GM23338 (cell line): Measurements from ENCODE around the gene KCTD10. TPM values are rescaled to one million over a fixed set of nuclear protein-coding genes. Genes with fewer than 3 reads are reported as not detected.

Source experiments
- ATAC-seq: fragments of 200-7000 bp; cut with Tn5 transposase; 3 replicates; pipeline ENCODE4 v1.9.1; 2020
- DNase-seq: peaks from one replicate; pipeline ENCODE4 v3.0.0-alpha.2; 2015; ENCODE audit warnings: low spot score
- H2AFZ ChIP-seq: fragments of 200-600 bp; sonication (generic); 2 replicates; pipeline ENCODE4 v1.8.0; 2016; ENCODE audit warnings: antibody characterized with exemption, mild to moderate bottlenecking, moderate library complexity
- H3F3A ChIP-seq: fragments of 200-600 bp; sonication (generic); replicated peaks from 2 replicates; pipeline ENCODE4 v1.8.0; 2017; ENCODE audit warnings: antibody characterized with exemption, mixed run types, low read depth
- H3K27ac ChIP-seq: fragments of 200-600 bp; sonication (generic); 2 replicates; pipeline ENCODE4 v1.6.1; 2016; ENCODE audit warnings: low read depth
- H3K27me3 ChIP-seq: fragments of 200-600 bp; sonication (generic); 2 replicates; pipeline ENCODE4 v1.8.0; 2016; ENCODE audit warnings: mild to moderate bottlenecking, mixed run types, moderate library complexity; ENCODE audit not compliant: insufficient read depth
- H3K36me3 ChIP-seq: fragments of 200-600 bp; sonication (generic); 2 replicates; pipeline ENCODE4 v1.8.0; 2016; ENCODE audit warnings: mild to moderate bottlenecking; ENCODE audit not compliant: insufficient read depth
- H3K4me1 ChIP-seq: fragments of 200-600 bp; sonication (generic); 2 replicates; pipeline ENCODE4 v1.8.0; 2016; ENCODE audit warnings: mild to moderate bottlenecking, moderate library complexity; ENCODE audit not compliant: insufficient read depth
- H3K4me2 ChIP-seq: fragments of 200-600 bp; sonication (generic); 2 replicates; pipeline ENCODE4 v1.7.1; 2017; ENCODE audit warnings: mixed run types
- H3K4me3 ChIP-seq: fragments of 200-600 bp; sonication (generic); 2 replicates; pipeline ENCODE4 v1.6.1; 2016; ENCODE audit warnings: mixed run types
- H3K79me2 ChIP-seq: fragments of 200-600 bp; sonication (generic); replicated peaks from 2 replicates; pipeline ENCODE4 v1.8.0; 2017; ENCODE audit warnings: mild to moderate bottlenecking; ENCODE audit not compliant: insufficient read depth
- H3K9me2 ChIP-seq: fragments of 200-600 bp; sonication (generic); 2 replicates; pipeline ENCODE4 v1.8.0; 2017; ENCODE audit not compliant: insufficient read depth
- H4K20me1 ChIP-seq: fragments of 200-600 bp; sonication (generic); replicated peaks from 2 replicates; pipeline ENCODE4 v1.8.0; 2017; ENCODE audit warnings: mild to moderate bottlenecking; ENCODE audit not compliant: insufficient read depth
- H3K27ac Mint-ChIP-seq: 2 replicates; pipeline ENCODE4 v1.8.0; 2020; ENCODE audit warnings: inconsistent platforms, mild to moderate bottlenecking, moderate library complexity, mixed read lengths
- H3K27me3 Mint-ChIP-seq: 3 replicates; pipeline ENCODE4 v1.8.0; 2022; ENCODE audit warnings: low read depth, mild to moderate bottlenecking, moderate library complexity, mixed read lengths, inconsistent platforms; ENCODE audit not compliant: insufficient read depth, poor library complexity
- H3K36me3 Mint-ChIP-seq: 3 replicates; pipeline ENCODE4 v1.8.0; 2021; ENCODE audit warnings: low read depth, mild to moderate bottlenecking, inconsistent platforms, moderate library complexity, mixed read lengths
- H3K4me1 Mint-ChIP-seq: 3 replicates; pipeline ENCODE4 v1.8.0; 2020; ENCODE audit warnings: mild to moderate bottlenecking, inconsistent platforms, mixed read lengths
- H3K4me3 Mint-ChIP-seq: 3 replicates; pipeline ENCODE4 v1.8.0; 2021; ENCODE audit warnings: moderate library complexity, mild to moderate bottlenecking, inconsistent platforms, mixed read lengths
- H3K9me3 Mint-ChIP-seq: 3 replicates; pipeline ENCODE4 v1.8.0; 2020; ENCODE audit warnings: moderate library complexity, mild to moderate bottlenecking, inconsistent platforms, mixed read lengths
- CREB1 ChIP-seq: fragments of 250-450 bp; sonication (Bioruptor Pico); IDR thresholded peaks from 2 replicates; pipeline ENCODE4 v1.5.0; 2020; ENCODE audit warnings: low read depth, mild to moderate bottlenecking, moderate library complexity
- EZH2 ChIP-seq: fragments of 200-600 bp; sonication (generic); IDR thresholded peaks from one replicate; pipeline ENCODE4 v1.8.0; 2017; ENCODE audit warnings: antibody characterized with exemption, mild to moderate bottlenecking, low read depth; ENCODE audit not compliant: unreplicated experiment
- EZH2phosphoT487 ChIP-seq: fragments of 200-600 bp; sonication (generic); IDR thresholded peaks from one replicate; pipeline ENCODE4 v1.8.1; 2018; ENCODE audit warnings: antibody characterized with exemption; ENCODE audit not compliant: unreplicated experiment
- JUNB ChIP-seq: IDR thresholded peaks from one replicate; pipeline ENCODE4 v1.6.1; 2016; ENCODE audit warnings: antibody characterized with exemption; ENCODE audit not compliant: unreplicated experiment
- NANOG ChIP-seq: IDR thresholded peaks from 2 replicates; pipeline ENCODE4 v1.6.1; 2016; ENCODE audit warnings: antibody characterized with exemption, borderline replicate concordance
- POLR2AphosphoS5 ChIP-seq: IDR thresholded peaks from 2 replicates; pipeline ENCODE4 v1.6.1; 2016; ENCODE audit warnings: antibody characterized with exemption, low read depth
- STAT1 ChIP-seq: IDR thresholded peaks from one replicate; pipeline ENCODE4 v1.6.1; 2016; ENCODE audit warnings: antibody characterized with exemption; ENCODE audit not compliant: unreplicated experiment
- ZNF114 ChIP-seq: fragments of 250-450 bp; sonication (Bioruptor Pico); IDR thresholded peaks from 2 replicates; pipeline ENCODE4 v1.5.0; 2020; ENCODE audit warnings: mild to moderate bottlenecking, moderate library complexity
- ZNF331 ChIP-seq: fragments of 250-450 bp; sonication (Bioruptor Pico); IDR thresholded peaks from 2 replicates; pipeline ENCODE4 v1.5.0; 2020; ENCODE audit warnings: low read depth, mild to moderate bottlenecking, moderate library complexity
- polyA plus RNA-seq: library from polyadenylated mRNA; unstranded; fragments of >200 nt; fragmentation: Nextera tagmentation; extraction: Ambion mirVana; gene quantifications from 2 replicates; pipeline ENCODE4 v1.2.1, GENCODE V29; 2016
- total RNA-seq: library from RNA; depleted of rRNA; stranded (reverse); fragments of >200 nt; shearing (Covaris generic); gene quantifications from 2 replicates; pipeline ENCODE4 v1.2.3, GENCODE V29; 2014
- TF ChIP-seq, protein P1 (sequence below): IDR thresholded peaks from 2 replicates; pipeline ENCODE4 v1.6.1; 2016; ENCODE audit warnings: antibody characterized with exemption
- TF ChIP-seq, protein P2 (sequence below), 2 experiments: fragments of 200-600 bp in 1 of 2; sonication (generic) in 1 of 2; conservative IDR thresholded peaks; 2 replicates each; pipeline versions ENCODE4 v1.5.1 to v1.6.1; 2016 to 2017; ENCODE audit warnings: antibody characterized with exemption in 2 of 2, low read depth in 2 of 2, mild to moderate bottlenecking in 2 of 2, moderate library complexity in 1 of 2
- TF ChIP-seq, protein P3 (sequence below): IDR thresholded peaks from one replicate; pipeline ENCODE4 v1.6.1; 2018; ENCODE audit warnings: antibody characterized with exemption; ENCODE audit not compliant: unreplicated experiment
- TF ChIP-seq, protein P4 (sequence below): fragments of 250-450 bp; sonication (Bioruptor Pico); IDR thresholded peaks from 2 replicates; pipeline ENCODE4 v1.5.0; 2020; ENCODE audit warnings: mild to moderate bottlenecking, moderate library complexity

Gene KCTD10
- total and polyA plus RNA-seq, 2 experiments from 2014 or later = 15.8 to 45.2 TPM

DNA sequence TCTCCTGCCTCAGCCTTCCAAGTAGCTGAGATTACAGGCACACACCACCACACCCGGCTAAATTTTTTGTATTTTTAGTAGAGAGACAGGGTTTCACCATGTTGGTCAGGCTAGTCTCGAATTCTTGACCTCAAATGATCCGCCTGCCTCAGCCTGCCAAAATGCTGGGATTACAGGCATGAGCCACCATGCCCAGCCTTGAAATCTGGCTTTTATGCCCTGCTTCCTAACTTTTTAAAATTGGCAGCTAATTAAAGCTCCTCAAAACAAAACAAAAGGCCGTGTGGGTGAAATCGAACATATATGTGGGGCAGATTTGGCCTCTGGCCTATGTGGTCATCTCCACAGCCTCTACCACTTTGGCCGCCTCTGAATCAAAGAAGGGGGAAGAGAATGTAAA, 37.9 kb downstream of the KCTD10 start:
- no peaks in the 10 kb centered on the region for H4K20me1 ChIP-seq
- DNase-seq (no peak), ATAC-seq (no peak)
- no peaks in the 10 kb centered on the region for H3K36me3 ChIP-seq
- no peaks in the 10 kb centered on the region for H3K27me3 ChIP-seq
- no peak overlapping the region for H2AFZ ChIP-seq
- Mint-ChIP-seq H3K4me3 (no peak overlapping the region), H3K27ac (no peak overlapping the region), H3K27me3 (peaks cover 2% of the 10 kb centered on the region), H3K36me3 (no peaks in the 10 kb centered on the region), H3K9me3 (no peaks in the 10 kb centered on the region), H3K4me1 (peaks cover 40% of the 10 kb centered on the region)
- H3K4me2 ChIP-seq = no peak overlapping the region
- peaks cover 28% of the 10 kb centered on the region for H3K4me1 ChIP-seq
- H3K9me2 ChIP-seq = no peaks in the 10 kb centered on the region
- TF ChIP-seq, protein P1, sequence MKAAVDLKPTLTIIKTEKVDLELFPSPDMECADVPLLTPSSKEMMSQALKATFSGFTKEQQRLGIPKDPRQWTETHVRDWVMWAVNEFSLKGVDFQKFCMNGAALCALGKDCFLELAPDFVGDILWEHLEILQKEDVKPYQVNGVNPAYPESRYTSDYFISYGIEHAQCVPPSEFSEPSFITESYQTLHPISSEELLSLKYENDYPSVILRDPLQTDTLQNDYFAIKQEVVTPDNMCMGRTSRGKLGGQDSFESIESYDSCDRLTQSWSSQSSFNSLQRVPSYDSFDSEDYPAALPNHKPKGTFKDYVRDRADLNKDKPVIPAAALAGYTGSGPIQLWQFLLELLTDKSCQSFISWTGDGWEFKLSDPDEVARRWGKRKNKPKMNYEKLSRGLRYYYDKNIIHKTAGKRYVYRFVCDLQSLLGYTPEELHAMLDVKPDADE = no peak
- TF ChIP-seq STAT1 (no peak), JUNB (no peak), NANOG (no peak), ZNF331 (no peak), POLR2AphosphoS5 (no peak), ZNF114 (CRISPR knock-in tag) (no peak), EZH2 (no peak), EZH2phosphoT487 (no peak), CREB1 (CRISPR knock-in tag) (no peak)
- TF ChIP-seq, protein P2, sequence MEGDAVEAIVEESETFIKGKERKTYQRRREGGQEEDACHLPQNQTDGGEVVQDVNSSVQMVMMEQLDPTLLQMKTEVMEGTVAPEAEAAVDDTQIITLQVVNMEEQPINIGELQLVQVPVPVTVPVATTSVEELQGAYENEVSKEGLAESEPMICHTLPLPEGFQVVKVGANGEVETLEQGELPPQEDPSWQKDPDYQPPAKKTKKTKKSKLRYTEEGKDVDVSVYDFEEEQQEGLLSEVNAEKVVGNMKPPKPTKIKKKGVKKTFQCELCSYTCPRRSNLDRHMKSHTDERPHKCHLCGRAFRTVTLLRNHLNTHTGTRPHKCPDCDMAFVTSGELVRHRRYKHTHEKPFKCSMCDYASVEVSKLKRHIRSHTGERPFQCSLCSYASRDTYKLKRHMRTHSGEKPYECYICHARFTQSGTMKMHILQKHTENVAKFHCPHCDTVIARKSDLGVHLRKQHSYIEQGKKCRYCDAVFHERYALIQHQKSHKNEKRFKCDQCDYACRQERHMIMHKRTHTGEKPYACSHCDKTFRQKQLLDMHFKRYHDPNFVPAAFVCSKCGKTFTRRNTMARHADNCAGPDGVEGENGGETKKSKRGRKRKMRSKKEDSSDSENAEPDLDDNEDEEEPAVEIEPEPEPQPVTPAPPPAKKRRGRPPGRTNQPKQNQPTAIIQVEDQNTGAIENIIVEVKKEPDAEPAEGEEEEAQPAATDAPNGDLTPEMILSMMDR (conservative IDR thresholded peaks at IDR 0.05; ENCODE audit: low read depth in 2 of 2) = no peak
- TF ChIP-seq, protein P3, sequence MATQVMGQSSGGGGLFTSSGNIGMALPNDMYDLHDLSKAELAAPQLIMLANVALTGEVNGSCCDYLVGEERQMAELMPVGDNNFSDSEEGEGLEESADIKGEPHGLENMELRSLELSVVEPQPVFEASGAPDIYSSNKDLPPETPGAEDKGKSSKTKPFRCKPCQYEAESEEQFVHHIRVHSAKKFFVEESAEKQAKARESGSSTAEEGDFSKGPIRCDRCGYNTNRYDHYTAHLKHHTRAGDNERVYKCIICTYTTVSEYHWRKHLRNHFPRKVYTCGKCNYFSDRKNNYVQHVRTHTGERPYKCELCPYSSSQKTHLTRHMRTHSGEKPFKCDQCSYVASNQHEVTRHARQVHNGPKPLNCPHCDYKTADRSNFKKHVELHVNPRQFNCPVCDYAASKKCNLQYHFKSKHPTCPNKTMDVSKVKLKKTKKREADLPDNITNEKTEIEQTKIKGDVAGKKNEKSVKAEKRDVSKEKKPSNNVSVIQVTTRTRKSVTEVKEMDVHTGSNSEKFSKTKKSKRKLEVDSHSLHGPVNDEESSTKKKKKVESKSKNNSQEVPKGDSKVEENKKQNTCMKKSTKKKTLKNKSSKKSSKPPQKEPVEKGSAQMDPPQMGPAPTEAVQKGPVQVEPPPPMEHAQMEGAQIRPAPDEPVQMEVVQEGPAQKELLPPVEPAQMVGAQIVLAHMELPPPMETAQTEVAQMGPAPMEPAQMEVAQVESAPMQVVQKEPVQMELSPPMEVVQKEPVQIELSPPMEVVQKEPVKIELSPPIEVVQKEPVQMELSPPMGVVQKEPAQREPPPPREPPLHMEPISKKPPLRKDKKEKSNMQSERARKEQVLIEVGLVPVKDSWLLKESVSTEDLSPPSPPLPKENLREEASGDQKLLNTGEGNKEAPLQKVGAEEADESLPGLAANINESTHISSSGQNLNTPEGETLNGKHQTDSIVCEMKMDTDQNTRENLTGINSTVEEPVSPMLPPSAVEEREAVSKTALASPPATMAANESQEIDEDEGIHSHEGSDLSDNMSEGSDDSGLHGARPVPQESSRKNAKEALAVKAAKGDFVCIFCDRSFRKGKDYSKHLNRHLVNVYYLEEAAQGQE = no peak
- TF ChIP-seq, protein P4, sequence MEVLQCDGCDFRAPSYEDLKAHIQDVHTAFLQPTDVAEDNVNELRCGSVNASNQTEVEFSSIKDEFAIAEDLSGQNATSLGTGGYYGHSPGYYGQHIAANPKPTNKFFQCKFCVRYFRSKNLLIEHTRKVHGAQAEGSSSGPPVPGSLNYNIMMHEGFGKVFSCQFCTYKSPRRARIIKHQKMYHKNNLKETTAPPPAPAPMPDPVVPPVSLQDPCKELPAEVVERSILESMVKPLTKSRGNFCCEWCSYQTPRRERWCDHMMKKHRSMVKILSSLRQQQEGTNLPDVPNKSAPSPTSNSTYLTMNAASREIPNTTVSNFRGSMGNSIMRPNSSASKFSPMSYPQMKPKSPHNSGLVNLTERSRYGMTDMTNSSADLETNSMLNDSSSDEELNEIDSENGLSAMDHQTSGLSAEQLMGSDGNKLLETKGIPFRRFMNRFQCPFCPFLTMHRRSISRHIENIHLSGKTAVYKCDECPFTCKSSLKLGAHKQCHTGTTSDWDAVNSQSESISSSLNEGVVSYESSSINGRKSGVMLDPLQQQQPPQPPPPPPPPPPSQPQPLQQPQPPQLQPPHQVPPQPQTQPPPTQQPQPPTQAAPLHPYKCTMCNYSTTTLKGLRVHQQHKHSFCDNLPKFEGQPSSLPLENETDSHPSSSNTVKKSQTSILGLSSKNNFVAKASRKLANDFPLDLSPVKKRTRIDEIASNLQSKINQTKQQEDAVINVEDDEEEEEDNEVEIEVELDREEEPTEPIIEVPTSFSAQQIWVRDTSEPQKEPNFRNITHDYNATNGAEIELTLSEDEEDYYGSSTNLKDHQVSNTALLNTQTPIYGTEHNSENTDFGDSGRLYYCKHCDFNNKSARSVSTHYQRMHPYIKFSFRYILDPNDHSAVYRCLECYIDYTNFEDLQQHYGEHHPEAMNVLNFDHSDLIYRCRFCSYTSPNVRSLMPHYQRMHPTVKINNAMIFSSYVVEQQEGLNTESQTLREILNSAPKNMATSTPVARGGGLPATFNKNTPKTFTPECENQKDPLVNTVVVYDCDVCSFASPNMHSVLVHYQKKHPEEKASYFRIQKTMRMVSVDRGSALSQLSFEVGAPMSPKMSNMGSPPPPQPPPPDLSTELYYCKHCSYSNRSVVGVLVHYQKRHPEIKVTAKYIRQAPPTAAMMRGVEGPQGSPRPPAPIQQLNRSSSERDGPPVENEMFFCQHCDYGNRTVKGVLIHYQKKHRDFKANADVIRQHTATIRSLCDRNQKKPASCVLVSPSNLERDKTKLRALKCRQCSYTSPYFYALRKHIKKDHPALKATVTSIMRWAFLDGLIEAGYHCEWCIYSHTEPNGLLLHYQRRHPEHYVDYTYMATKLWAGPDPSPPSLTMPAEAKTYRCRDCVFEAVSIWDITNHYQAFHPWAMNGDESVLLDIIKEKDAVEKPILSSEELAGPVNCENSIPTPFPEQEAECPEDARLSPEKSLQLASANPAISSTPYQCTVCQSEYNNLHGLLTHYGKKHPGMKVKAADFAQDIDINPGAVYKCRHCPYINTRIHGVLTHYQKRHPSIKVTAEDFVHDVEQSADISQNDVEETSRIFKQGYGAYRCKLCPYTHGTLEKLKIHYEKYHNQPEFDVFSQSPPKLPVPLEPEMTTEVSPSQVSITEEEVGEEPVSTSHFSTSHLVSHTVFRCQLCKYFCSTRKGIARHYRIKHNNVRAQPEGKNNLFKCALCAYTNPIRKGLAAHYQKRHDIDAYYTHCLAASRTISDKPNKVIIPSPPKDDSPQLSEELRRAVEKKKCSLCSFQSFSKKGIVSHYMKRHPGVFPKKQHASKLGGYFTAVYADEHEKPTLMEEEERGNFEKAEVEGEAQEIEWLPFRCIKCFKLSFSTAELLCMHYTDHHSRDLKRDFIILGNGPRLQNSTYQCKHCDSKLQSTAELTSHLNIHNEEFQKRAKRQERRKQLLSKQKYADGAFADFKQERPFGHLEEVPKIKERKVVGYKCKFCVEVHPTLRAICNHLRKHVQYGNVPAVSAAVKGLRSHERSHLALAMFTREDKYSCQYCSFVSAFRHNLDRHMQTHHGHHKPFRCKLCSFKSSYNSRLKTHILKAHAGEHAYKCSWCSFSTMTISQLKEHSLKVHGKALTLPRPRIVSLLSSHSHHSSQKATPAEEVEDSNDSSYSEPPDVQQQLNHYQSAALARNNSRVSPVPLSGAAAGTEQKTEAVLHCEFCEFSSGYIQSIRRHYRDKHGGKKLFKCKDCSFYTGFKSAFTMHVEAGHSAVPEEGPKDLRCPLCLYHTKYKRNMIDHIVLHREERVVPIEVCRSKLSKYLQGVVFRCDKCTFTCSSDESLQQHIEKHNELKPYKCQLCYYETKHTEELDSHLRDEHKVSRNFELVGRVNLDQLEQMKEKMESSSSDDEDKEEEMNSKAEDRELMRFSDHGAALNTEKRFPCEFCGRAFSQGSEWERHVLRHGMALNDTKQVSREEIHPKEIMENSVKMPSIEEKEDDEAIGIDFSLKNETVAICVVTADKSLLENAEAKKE (CRISPR knock-in tag) = no peak
- H3K4me3 ChIP-seq = no peak overlapping the region
- peaks cover 4% of the 10 kb centered on the region; the same call in 1 of the 2 replicates for H3F3A ChIP-seq
- no peak overlapping the region for H3K27ac ChIP-seq
- H3K79me2 ChIP-seq = no peaks in the 10 kb centered on the region
